ENCODE measurements around the gene RAPGEF3. TPM values are rescaled to one million over a fixed set of nuclear protein-coding genes. Genes with fewer than 3 reads are reported as not detected.
A peak's percentile ranks its signal among the peaks of the same experiment; 100 is the strongest.

RAPGEF3 gene
- total and polyA plus RNA-seq, 2 of the 13 experiments (the other 11 are each of a cell fraction or from before 2014, with no cell fraction given): 0.07 TPM

GRCh38 chr12:47758834-47759690, at the start of gene RAPGEF3 (continued):
- TF ChIP-seq FOXK1 (CRISPR knock-in tag; IDR thresholded peaks at IDR 0.05; ENCODE audit: borderline replicate concordance, low read depth) (0 out of 2 replicates have a peak, but pooled peaks have one; percentile 35), ZNF597 (CRISPR knock-in tag; IDR thresholded peaks at IDR 0.05) (no peak), MEIS2 (CRISPR knock-in tag; IDR thresholded peaks at IDR 0.05) (0 out of 2 replicates have a peak, but pooled peaks have one; percentile 20), GABPB1 (CRISPR knock-in tag; IDR thresholded peaks at IDR 0.05) (peak; percentile 69; the same call in 1 of the 2 replicates), ZMYM2 (CRISPR knock-in tag; IDR thresholded peaks at IDR 0.05) (0 out of 2 replicates have a peak, but pooled peaks have one; percentile 43), SOX13 (IDR thresholded peaks at IDR 0.05) (no peak), SOX13 (CRISPR knock-in tag; conservative IDR thresholded peaks at IDR 0.05 in 1 of 2, IDR thresholded peaks at IDR 0.05 in 1 of 2) (no peak), PTBP1 (IDR thresholded peaks at IDR 0.05; ENCODE audit: low read depth, low read length, poor library complexity, severe bottlenecking) (no peak), SUZ12 (IDR thresholded peaks at IDR 0.05; ENCODE audit: low read depth, low read length) (no peak), ZBTB20 (CRISPR knock-in tag; IDR thresholded peaks at IDR 0.05; ENCODE audit: borderline replicate concordance, low read depth) (no peak), GMEB1 (CRISPR knock-in tag; IDR thresholded peaks at IDR 0.05; ENCODE audit: borderline replicate concordance) (no peak), NR1H2 (CRISPR knock-in tag; IDR thresholded peaks at IDR 0.05; ENCODE audit: borderline replicate concordance, low read depth) (no peak), ZNF614 (CRISPR knock-in tag; IDR thresholded peaks at IDR 0.05; ENCODE audit: borderline replicate concordance) (peak; percentile 17; the same call in 1 of the 2 replicates), ZBTB8A (CRISPR knock-in tag; IDR thresholded peaks at IDR 0.05; ENCODE audit: borderline replicate concordance, low read depth) (no peak), ZSCAN30 (CRISPR knock-in tag; IDR thresholded peaks at IDR 0.05) (no peak), ZNF225 (CRISPR knock-in tag; IDR thresholded peaks at IDR 0.05) (no peak), ZNF3 (CRISPR knock-in tag; IDR thresholded peaks at IDR 0.05) (no peak), ZNF788 (CRISPR knock-in tag; IDR thresholded peaks at IDR 0.05; ENCODE audit: borderline replicate concordance) (0 out of 2 replicates have a peak, but pooled peaks have one; percentile 45), DDIT3 (CRISPR knock-in tag; IDR thresholded peaks at IDR 0.05) (no peak), ZNF772 (CRISPR knock-in tag; IDR thresholded peaks at IDR 0.05) (no peak), MAFK (conservative IDR thresholded peaks at IDR 0.05 in 1 of 2, IDR thresholded peaks at IDR 0.05 in 1 of 2; ENCODE audit: low read length in 2 of 2) (no peak), ATAD3A (CRISPR knock-in tag; IDR thresholded peaks at IDR 0.05) (no peak), SMAD9 (CRISPR knock-in tag; IDR thresholded peaks at IDR 0.05) (no peak), BATF2 (CRISPR knock-in tag; IDR thresholded peaks at IDR 0.05) (no peak), ZNF44 (CRISPR knock-in tag; IDR thresholded peaks at IDR 0.05) (no peak), SRSF1 (optimal IDR thresholded peaks at IDR 0.05; ENCODE audit: low read depth, low read length) (peak; percentile 97), ZNF7 (CRISPR knock-in tag; IDR thresholded peaks at IDR 0.05) (no peak)
